Kidney epithelial cell (primary cell): ENCODE measurements around the gene GFOD1. TPM values are rescaled to one million over a fixed set of nuclear protein-coding genes. Genes with fewer than 3 reads are reported as not detected.

Experiments used
- DNase-seq: peaks from one replicate; pipeline ENCODE4 v3.0.0-alpha.2; 2010; ENCODE audit warnings: low read depth
- H3K27me3 ChIP-seq: 2 replicates; pipeline ENCODE4 v1.6.0; 2011; ENCODE audit warnings: low read length; ENCODE audit not compliant: control insufficient read depth, insufficient read depth
- H3K36me3 ChIP-seq: 2 replicates; pipeline ENCODE4 v1.5.1; 2011; ENCODE audit warnings: low read length; ENCODE audit not compliant: control insufficient read depth, insufficient read depth
- H3K4me3 ChIP-seq: 2 replicates; pipeline ENCODE4 v1.5.1; 2011; ENCODE audit warnings: low read depth, mild to moderate bottlenecking, control low read depth, low read length
- total RNA-seq: library from RNA; depleted of rRNA; stranded (reverse); fragments of >200 nt; gene quantifications from 2 replicates; pipeline ENCODE4 v1.2.3, GENCODE V29; 2015
- TF ChIP-seq, protein P1 (sequence below): IDR thresholded peaks from 2 replicates; pipeline ENCODE4 v1.5.1; 2011; ENCODE audit warnings: mild to moderate bottlenecking, moderate library complexity, low read length, control low read depth, inconsistent platforms; ENCODE audit not compliant: insufficient read depth, poor library complexity, severe bottlenecking

The GFOD1 gene, protein sequence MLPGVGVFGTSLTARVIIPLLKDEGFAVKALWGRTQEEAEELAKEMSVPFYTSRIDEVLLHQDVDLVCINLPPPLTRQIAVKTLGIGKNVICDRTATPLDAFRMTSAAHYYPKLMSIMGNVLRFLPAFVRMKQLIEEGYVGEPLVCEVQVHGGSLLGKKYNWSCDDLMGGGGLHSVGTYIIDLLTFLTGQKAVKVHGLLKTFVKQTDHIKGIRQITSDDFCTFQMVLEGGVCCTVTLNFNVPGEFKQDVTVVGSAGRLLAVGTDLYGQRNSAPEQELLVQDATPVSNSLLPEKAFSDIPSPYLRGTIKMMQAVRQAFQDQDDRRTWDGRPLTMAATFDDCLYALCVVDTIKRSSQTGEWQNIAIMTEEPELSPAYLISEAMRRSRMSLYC
- total RNA-seq: 0.75 and 1.9 TPM in 2 replicates

DNA sequence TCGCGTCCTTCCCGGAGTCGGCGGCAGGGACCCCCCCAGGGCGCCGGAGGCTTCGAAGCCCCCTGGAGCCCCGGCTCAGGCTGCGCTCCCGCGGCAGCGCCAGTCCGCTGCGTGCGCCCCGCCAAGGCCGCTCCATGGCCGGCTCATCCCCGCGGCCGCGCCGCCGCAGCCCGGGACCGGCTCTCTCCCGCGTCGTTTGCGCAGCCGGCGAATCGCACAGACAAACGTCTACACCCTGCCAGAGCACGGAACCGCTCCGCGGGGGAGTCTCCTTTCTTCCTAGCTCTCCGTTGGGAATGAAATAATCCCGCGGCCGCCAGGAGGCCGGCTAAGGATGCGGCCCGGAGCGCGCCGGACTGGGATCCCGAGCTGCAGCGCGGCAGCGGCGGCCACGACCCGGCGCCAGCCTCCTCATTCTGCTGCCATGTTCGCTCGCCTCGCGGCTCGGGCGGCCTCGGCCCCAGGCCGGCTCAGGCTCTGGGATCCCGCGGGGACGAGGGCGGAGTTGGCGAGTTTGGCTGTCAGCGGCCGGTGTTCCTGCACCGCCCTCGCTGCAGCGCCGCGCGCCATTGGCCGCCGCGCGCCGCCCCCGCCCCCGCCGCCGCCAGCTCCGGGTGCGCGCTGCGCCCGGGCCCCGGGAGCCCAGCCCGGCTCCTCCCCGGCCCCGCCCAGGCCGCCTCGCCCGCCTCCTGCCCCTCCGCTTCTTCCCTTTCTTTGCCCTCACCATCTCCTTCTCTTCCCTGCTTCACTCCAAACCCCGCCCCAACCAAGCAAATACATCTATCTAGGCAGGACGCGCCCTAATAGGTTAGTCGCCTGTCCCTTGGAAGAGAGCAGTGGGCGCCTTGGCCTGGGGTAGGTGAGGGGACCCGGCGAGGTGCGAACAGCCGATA lies at the start of gene GFOD1:
GFOD1 (minus strand) TSS at position 479 of the 893 bp plus-strand sequence. CDS start 710 bp downstream, outside the sequence.
- peak within 1 kb of the TSS; percentile 61 for H3K4me3 ChIP-seq
- no peak for DNase-seq
- no peaks in the 10 kb centered on the region for H3K27me3 ChIP-seq
- TF ChIP-seq, protein P1, sequence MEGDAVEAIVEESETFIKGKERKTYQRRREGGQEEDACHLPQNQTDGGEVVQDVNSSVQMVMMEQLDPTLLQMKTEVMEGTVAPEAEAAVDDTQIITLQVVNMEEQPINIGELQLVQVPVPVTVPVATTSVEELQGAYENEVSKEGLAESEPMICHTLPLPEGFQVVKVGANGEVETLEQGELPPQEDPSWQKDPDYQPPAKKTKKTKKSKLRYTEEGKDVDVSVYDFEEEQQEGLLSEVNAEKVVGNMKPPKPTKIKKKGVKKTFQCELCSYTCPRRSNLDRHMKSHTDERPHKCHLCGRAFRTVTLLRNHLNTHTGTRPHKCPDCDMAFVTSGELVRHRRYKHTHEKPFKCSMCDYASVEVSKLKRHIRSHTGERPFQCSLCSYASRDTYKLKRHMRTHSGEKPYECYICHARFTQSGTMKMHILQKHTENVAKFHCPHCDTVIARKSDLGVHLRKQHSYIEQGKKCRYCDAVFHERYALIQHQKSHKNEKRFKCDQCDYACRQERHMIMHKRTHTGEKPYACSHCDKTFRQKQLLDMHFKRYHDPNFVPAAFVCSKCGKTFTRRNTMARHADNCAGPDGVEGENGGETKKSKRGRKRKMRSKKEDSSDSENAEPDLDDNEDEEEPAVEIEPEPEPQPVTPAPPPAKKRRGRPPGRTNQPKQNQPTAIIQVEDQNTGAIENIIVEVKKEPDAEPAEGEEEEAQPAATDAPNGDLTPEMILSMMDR: no peak
- no peaks in the 10 kb centered on the region for H3K36me3 ChIP-seq

DNA sequence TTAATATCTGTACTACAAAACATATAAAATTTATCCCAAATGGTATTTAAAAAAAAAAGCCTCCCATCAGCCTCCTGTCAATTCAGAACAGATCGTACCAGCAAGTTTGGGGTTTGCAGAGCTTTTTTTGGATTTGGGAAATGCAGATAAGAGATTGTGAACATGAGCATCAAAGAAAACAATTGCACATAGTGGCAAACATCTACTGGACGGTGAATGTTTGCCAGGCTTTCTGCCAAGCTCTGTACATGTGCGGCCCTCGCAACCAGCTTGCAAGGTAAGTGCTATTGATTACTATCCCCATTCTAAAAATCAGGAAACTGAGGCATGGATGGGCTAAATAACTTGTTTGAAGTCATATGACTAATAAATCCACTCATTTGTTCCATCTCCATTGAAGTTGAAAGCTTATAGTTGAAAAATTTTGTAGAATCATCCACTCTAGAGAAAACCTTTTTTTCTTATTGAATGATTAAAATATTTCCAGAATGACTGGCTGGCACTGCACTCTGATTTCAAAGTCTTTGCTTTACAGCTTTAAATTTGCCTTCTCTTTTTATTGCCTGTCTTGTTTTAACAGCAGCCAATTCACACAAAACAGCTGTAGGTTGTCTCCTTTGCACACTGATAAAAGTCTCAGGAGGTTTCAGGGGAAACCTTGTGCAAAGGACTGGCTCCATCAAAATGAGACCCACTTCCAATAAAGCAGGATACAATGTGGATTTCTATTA lies 49.6 kb upstream of the GFOD1 start:
- H3K27me3 ChIP-seq: no peaks in the 10 kb centered on the region
- TF ChIP-seq, protein P1: no peak
- H3K4me3 ChIP-seq: no peak overlapping the region
- H3K36me3 ChIP-seq: no peaks in the 10 kb centered on the region
- no peak for DNase-seq

DNA sequence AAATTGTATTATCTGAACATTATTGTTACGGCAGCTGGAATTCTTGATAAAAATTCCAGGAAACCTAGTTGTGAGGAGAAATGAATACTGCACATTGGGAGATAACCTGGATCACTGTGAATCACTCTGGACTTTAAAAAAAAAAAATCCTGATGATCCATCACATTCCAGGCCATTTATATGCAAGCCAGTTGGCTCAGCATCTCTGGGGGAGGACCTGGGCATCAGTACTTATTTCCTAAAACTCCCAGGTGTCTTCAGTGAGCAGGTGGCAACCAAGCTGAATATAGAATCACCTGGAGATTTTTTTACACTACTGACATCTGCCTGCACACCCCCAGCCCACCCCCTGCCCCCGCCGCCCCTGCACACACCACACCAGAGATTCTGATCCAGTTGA lies 47.9 kb upstream of the GFOD1 start:
- no peaks in the 10 kb centered on the region for H3K27me3 ChIP-seq
- DNase-seq: no peak
- TF ChIP-seq, protein P1: no peak
- no peaks in the 10 kb centered on the region for H3K36me3 ChIP-seq
- no peak overlapping the region for H3K4me3 ChIP-seq

DNA sequence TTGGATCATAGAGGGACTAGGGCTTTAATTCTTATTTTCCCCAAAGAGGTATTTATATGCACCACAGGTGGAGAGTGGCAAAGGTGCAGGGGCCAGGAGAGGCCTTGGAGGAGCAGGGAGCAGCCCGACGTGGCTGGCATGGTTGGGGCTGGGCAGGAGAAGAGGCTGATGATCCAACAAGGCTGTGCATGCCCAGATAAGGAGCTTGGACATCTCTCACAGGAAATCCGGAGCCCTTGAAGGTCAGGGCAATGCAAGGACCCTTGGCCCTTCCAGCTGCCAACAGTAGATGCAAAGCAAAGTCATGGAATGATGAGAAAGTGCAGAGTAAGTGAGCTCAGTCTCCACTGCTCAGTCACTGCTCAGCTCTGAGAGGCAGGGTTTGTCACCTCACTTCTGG lies 47.1 kb upstream of the GFOD1 start:
- TF ChIP-seq, protein P1: no peak
- no peak for DNase-seq
- Histone ChIP-seq H3K27me3 (no peaks in the 10 kb centered on the region), H3K4me3 (no peak overlapping the region), H3K36me3 (no peaks in the 10 kb centered on the region)

DNA sequence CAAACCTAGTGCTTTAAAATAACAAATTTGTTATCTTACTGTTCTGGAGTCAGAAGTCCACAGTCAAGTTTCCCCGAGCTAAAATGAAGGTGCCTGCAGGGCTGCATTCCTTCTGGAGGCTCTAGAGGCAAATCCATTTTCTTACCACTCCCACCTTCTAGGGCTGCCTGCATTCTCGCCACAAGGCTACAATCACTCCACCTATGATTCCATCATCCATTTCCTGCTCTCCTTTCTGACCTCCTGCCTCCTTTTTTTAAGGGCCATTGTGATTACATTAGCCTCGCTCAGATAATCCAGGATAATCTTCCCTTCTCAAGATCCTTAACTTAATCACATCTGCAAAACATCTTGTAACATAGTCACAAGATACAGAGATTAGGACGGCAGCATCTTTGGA lies 44.6 kb upstream of the GFOD1 start:
- DNase-seq: no peak
- Histone ChIP-seq H3K27me3 (no peaks in the 10 kb centered on the region), H3K4me3 (no peak overlapping the region), H3K36me3 (no peaks in the 10 kb centered on the region)
- TF ChIP-seq, protein P1: no peak
